GM23338 (cell line): ENCODE results near the gene MRPS6. TPM values are rescaled to one million over a fixed set of nuclear protein-coding genes. Genes with fewer than 3 reads are reported as not detected.

ENCODE experiments used
- ATAC-seq: fragments of 200-7000 bp; cut with Tn5 transposase; 3 replicates; pipeline ENCODE4 v1.9.1; 2020
- DNase-seq: peaks from one replicate; pipeline ENCODE4 v3.0.0-alpha.2; 2015; ENCODE audit warnings: low spot score
- H2AFZ ChIP-seq: fragments of 200-600 bp; sonication (generic); 2 replicates; pipeline ENCODE4 v1.8.0; 2016; ENCODE audit warnings: antibody characterized with exemption, mild to moderate bottlenecking, moderate library complexity
- H3F3A ChIP-seq: fragments of 200-600 bp; sonication (generic); replicated peaks from 2 replicates; pipeline ENCODE4 v1.8.0; 2017; ENCODE audit warnings: antibody characterized with exemption, mixed run types, low read depth
- H3K27ac ChIP-seq: fragments of 200-600 bp; sonication (generic); 2 replicates; pipeline ENCODE4 v1.6.1; 2016; ENCODE audit warnings: low read depth
- H3K27me3 ChIP-seq: fragments of 200-600 bp; sonication (generic); 2 replicates; pipeline ENCODE4 v1.8.0; 2016; ENCODE audit warnings: mild to moderate bottlenecking, mixed run types, moderate library complexity; ENCODE audit not compliant: insufficient read depth
- H3K36me3 ChIP-seq: fragments of 200-600 bp; sonication (generic); 2 replicates; pipeline ENCODE4 v1.8.0; 2016; ENCODE audit warnings: mild to moderate bottlenecking; ENCODE audit not compliant: insufficient read depth
- H3K4me1 ChIP-seq: fragments of 200-600 bp; sonication (generic); 2 replicates; pipeline ENCODE4 v1.8.0; 2016; ENCODE audit warnings: mild to moderate bottlenecking, moderate library complexity; ENCODE audit not compliant: insufficient read depth
- H3K4me2 ChIP-seq: fragments of 200-600 bp; sonication (generic); 2 replicates; pipeline ENCODE4 v1.7.1; 2017; ENCODE audit warnings: mixed run types
- H3K4me3 ChIP-seq: fragments of 200-600 bp; sonication (generic); 2 replicates; pipeline ENCODE4 v1.6.1; 2016; ENCODE audit warnings: mixed run types
- H3K79me2 ChIP-seq: fragments of 200-600 bp; sonication (generic); replicated peaks from 2 replicates; pipeline ENCODE4 v1.8.0; 2017; ENCODE audit warnings: mild to moderate bottlenecking; ENCODE audit not compliant: insufficient read depth
- H3K9me2 ChIP-seq: fragments of 200-600 bp; sonication (generic); 2 replicates; pipeline ENCODE4 v1.8.0; 2017; ENCODE audit not compliant: insufficient read depth
- H4K20me1 ChIP-seq: fragments of 200-600 bp; sonication (generic); replicated peaks from 2 replicates; pipeline ENCODE4 v1.8.0; 2017; ENCODE audit warnings: mild to moderate bottlenecking; ENCODE audit not compliant: insufficient read depth
- H3K27ac Mint-ChIP-seq: 2 replicates; pipeline ENCODE4 v1.8.0; 2020; ENCODE audit warnings: inconsistent platforms, mild to moderate bottlenecking, moderate library complexity, mixed read lengths
- H3K27me3 Mint-ChIP-seq: 3 replicates; pipeline ENCODE4 v1.8.0; 2022; ENCODE audit warnings: low read depth, mild to moderate bottlenecking, moderate library complexity, mixed read lengths, inconsistent platforms; ENCODE audit not compliant: insufficient read depth, poor library complexity
- H3K36me3 Mint-ChIP-seq: 3 replicates; pipeline ENCODE4 v1.8.0; 2021; ENCODE audit warnings: low read depth, mild to moderate bottlenecking, inconsistent platforms, moderate library complexity, mixed read lengths
- H3K4me1 Mint-ChIP-seq: 3 replicates; pipeline ENCODE4 v1.8.0; 2020; ENCODE audit warnings: mild to moderate bottlenecking, inconsistent platforms, mixed read lengths
- H3K4me3 Mint-ChIP-seq: 3 replicates; pipeline ENCODE4 v1.8.0; 2021; ENCODE audit warnings: moderate library complexity, mild to moderate bottlenecking, inconsistent platforms, mixed read lengths
- H3K9me3 Mint-ChIP-seq: 3 replicates; pipeline ENCODE4 v1.8.0; 2020; ENCODE audit warnings: moderate library complexity, mild to moderate bottlenecking, inconsistent platforms, mixed read lengths
- CREB1 ChIP-seq: fragments of 250-450 bp; sonication (Bioruptor Pico); IDR thresholded peaks from 2 replicates; pipeline ENCODE4 v1.5.0; 2020; ENCODE audit warnings: low read depth, mild to moderate bottlenecking, moderate library complexity
- EZH2 ChIP-seq: fragments of 200-600 bp; sonication (generic); IDR thresholded peaks from one replicate; pipeline ENCODE4 v1.8.0; 2017; ENCODE audit warnings: antibody characterized with exemption, mild to moderate bottlenecking, low read depth; ENCODE audit not compliant: unreplicated experiment
- EZH2phosphoT487 ChIP-seq: fragments of 200-600 bp; sonication (generic); IDR thresholded peaks from one replicate; pipeline ENCODE4 v1.8.1; 2018; ENCODE audit warnings: antibody characterized with exemption; ENCODE audit not compliant: unreplicated experiment
- JUNB ChIP-seq: IDR thresholded peaks from one replicate; pipeline ENCODE4 v1.6.1; 2016; ENCODE audit warnings: antibody characterized with exemption; ENCODE audit not compliant: unreplicated experiment
- NANOG ChIP-seq: IDR thresholded peaks from 2 replicates; pipeline ENCODE4 v1.6.1; 2016; ENCODE audit warnings: antibody characterized with exemption, borderline replicate concordance
- POLR2AphosphoS5 ChIP-seq: IDR thresholded peaks from 2 replicates; pipeline ENCODE4 v1.6.1; 2016; ENCODE audit warnings: antibody characterized with exemption, low read depth
- STAT1 ChIP-seq: IDR thresholded peaks from one replicate; pipeline ENCODE4 v1.6.1; 2016; ENCODE audit warnings: antibody characterized with exemption; ENCODE audit not compliant: unreplicated experiment
- ZNF114 ChIP-seq: fragments of 250-450 bp; sonication (Bioruptor Pico); IDR thresholded peaks from 2 replicates; pipeline ENCODE4 v1.5.0; 2020; ENCODE audit warnings: mild to moderate bottlenecking, moderate library complexity
- ZNF331 ChIP-seq: fragments of 250-450 bp; sonication (Bioruptor Pico); IDR thresholded peaks from 2 replicates; pipeline ENCODE4 v1.5.0; 2020; ENCODE audit warnings: low read depth, mild to moderate bottlenecking, moderate library complexity
- polyA plus RNA-seq: library from polyadenylated mRNA; unstranded; fragments of >200 nt; fragmentation: Nextera tagmentation; extraction: Ambion mirVana; gene quantifications from 2 replicates; pipeline ENCODE4 v1.2.1, GENCODE V29; 2016
- total RNA-seq: library from RNA; depleted of rRNA; stranded (reverse); fragments of >200 nt; shearing (Covaris generic); gene quantifications from 2 replicates; pipeline ENCODE4 v1.2.3, GENCODE V29; 2014
- TF ChIP-seq, protein P1 (sequence below): fragments of 250-450 bp; sonication (Bioruptor Pico); IDR thresholded peaks from 2 replicates; pipeline ENCODE4 v1.5.0; 2020; ENCODE audit warnings: mild to moderate bottlenecking, moderate library complexity
- TF ChIP-seq, protein P2 (sequence below): IDR thresholded peaks from one replicate; pipeline ENCODE4 v1.6.1; 2018; ENCODE audit warnings: antibody characterized with exemption; ENCODE audit not compliant: unreplicated experiment
- TF ChIP-seq, protein P3 (sequence below): IDR thresholded peaks from 2 replicates; pipeline ENCODE4 v1.6.1; 2016; ENCODE audit warnings: antibody characterized with exemption
- TF ChIP-seq, protein P4 (sequence below), 2 experiments: fragments of 200-600 bp in 1 of 2; sonication (generic) in 1 of 2; conservative IDR thresholded peaks; 2 replicates each; pipeline versions ENCODE4 v1.5.1 to v1.6.1; 2016 to 2017; ENCODE audit warnings: antibody characterized with exemption in 2 of 2, low read depth in 2 of 2, mild to moderate bottlenecking in 2 of 2, moderate library complexity in 1 of 2

Gene MRPS6
- total and polyA plus RNA-seq, 2 experiments from 2014 or later: 80.5 to 242 TPM

DNA sequence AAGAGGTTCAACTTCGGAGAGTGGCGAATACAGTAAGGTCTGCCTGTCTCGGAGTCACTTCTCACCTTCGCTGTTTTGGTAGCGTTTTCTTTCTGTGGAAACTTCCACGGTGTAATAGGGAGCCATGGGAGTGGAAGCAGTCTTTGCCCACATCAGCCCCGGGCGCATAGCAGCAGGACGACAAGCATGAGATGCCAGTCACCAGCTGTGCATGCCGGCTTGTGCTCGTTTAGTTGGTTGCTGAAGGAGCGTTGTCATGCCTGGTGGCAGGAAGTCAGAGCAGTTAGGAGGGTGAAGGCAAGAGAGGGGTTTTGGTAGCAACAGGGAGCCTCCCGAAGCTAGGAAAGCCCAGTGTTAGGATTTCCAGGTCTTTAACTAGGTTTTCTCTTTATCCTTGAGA, 58.8 kb downstream of the MRPS6 start:
- H3K4me3 Mint-ChIP-seq: no peak overlapping the region
- Histone ChIP-seq H3K9me2 (peaks cover 14% of the 10 kb centered on the region), H3K79me2 (peaks cover 91% of the 10 kb centered on the region), H3F3A (peaks cover 13% of the 10 kb centered on the region; the same call in 1 of the 2 replicates), H3K27ac (no peak overlapping the region), H3K4me2 (no peak overlapping the region), H3K36me3 (peaks cover 1% of the 10 kb centered on the region; the same call in 1 of the 2 replicates), H4K20me1 (peaks cover 3% of the 10 kb centered on the region), H3K4me1 (peaks cover 58% of the 10 kb centered on the region), H2AFZ (no peak overlapping the region), H3K4me3 (no peak overlapping the region), H3K27me3 (no peaks in the 10 kb centered on the region)
- no peak overlapping the region for H3K27ac Mint-ChIP-seq
- DNase-seq (no peak), ATAC-seq (no peak)
- H3K36me3 Mint-ChIP-seq: peaks cover 63% of the 10 kb centered on the region
- peaks cover 7% of the 10 kb centered on the region for H3K27me3 Mint-ChIP-seq
- no peak for TF ChIP-seq NANOG
- TF ChIP-seq, protein P1, sequence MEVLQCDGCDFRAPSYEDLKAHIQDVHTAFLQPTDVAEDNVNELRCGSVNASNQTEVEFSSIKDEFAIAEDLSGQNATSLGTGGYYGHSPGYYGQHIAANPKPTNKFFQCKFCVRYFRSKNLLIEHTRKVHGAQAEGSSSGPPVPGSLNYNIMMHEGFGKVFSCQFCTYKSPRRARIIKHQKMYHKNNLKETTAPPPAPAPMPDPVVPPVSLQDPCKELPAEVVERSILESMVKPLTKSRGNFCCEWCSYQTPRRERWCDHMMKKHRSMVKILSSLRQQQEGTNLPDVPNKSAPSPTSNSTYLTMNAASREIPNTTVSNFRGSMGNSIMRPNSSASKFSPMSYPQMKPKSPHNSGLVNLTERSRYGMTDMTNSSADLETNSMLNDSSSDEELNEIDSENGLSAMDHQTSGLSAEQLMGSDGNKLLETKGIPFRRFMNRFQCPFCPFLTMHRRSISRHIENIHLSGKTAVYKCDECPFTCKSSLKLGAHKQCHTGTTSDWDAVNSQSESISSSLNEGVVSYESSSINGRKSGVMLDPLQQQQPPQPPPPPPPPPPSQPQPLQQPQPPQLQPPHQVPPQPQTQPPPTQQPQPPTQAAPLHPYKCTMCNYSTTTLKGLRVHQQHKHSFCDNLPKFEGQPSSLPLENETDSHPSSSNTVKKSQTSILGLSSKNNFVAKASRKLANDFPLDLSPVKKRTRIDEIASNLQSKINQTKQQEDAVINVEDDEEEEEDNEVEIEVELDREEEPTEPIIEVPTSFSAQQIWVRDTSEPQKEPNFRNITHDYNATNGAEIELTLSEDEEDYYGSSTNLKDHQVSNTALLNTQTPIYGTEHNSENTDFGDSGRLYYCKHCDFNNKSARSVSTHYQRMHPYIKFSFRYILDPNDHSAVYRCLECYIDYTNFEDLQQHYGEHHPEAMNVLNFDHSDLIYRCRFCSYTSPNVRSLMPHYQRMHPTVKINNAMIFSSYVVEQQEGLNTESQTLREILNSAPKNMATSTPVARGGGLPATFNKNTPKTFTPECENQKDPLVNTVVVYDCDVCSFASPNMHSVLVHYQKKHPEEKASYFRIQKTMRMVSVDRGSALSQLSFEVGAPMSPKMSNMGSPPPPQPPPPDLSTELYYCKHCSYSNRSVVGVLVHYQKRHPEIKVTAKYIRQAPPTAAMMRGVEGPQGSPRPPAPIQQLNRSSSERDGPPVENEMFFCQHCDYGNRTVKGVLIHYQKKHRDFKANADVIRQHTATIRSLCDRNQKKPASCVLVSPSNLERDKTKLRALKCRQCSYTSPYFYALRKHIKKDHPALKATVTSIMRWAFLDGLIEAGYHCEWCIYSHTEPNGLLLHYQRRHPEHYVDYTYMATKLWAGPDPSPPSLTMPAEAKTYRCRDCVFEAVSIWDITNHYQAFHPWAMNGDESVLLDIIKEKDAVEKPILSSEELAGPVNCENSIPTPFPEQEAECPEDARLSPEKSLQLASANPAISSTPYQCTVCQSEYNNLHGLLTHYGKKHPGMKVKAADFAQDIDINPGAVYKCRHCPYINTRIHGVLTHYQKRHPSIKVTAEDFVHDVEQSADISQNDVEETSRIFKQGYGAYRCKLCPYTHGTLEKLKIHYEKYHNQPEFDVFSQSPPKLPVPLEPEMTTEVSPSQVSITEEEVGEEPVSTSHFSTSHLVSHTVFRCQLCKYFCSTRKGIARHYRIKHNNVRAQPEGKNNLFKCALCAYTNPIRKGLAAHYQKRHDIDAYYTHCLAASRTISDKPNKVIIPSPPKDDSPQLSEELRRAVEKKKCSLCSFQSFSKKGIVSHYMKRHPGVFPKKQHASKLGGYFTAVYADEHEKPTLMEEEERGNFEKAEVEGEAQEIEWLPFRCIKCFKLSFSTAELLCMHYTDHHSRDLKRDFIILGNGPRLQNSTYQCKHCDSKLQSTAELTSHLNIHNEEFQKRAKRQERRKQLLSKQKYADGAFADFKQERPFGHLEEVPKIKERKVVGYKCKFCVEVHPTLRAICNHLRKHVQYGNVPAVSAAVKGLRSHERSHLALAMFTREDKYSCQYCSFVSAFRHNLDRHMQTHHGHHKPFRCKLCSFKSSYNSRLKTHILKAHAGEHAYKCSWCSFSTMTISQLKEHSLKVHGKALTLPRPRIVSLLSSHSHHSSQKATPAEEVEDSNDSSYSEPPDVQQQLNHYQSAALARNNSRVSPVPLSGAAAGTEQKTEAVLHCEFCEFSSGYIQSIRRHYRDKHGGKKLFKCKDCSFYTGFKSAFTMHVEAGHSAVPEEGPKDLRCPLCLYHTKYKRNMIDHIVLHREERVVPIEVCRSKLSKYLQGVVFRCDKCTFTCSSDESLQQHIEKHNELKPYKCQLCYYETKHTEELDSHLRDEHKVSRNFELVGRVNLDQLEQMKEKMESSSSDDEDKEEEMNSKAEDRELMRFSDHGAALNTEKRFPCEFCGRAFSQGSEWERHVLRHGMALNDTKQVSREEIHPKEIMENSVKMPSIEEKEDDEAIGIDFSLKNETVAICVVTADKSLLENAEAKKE (CRISPR knock-in tag): no peak
- TF ChIP-seq, protein P2, sequence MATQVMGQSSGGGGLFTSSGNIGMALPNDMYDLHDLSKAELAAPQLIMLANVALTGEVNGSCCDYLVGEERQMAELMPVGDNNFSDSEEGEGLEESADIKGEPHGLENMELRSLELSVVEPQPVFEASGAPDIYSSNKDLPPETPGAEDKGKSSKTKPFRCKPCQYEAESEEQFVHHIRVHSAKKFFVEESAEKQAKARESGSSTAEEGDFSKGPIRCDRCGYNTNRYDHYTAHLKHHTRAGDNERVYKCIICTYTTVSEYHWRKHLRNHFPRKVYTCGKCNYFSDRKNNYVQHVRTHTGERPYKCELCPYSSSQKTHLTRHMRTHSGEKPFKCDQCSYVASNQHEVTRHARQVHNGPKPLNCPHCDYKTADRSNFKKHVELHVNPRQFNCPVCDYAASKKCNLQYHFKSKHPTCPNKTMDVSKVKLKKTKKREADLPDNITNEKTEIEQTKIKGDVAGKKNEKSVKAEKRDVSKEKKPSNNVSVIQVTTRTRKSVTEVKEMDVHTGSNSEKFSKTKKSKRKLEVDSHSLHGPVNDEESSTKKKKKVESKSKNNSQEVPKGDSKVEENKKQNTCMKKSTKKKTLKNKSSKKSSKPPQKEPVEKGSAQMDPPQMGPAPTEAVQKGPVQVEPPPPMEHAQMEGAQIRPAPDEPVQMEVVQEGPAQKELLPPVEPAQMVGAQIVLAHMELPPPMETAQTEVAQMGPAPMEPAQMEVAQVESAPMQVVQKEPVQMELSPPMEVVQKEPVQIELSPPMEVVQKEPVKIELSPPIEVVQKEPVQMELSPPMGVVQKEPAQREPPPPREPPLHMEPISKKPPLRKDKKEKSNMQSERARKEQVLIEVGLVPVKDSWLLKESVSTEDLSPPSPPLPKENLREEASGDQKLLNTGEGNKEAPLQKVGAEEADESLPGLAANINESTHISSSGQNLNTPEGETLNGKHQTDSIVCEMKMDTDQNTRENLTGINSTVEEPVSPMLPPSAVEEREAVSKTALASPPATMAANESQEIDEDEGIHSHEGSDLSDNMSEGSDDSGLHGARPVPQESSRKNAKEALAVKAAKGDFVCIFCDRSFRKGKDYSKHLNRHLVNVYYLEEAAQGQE: no peak
- TF ChIP-seq EZH2phosphoT487: no peak
- TF ChIP-seq JUNB: no peak
- no peak for TF ChIP-seq POLR2AphosphoS5
- no peak for TF ChIP-seq EZH2
- TF ChIP-seq CREB1 (CRISPR knock-in tag): no peak
- TF ChIP-seq ZNF114: no peak
- TF ChIP-seq, protein P3, sequence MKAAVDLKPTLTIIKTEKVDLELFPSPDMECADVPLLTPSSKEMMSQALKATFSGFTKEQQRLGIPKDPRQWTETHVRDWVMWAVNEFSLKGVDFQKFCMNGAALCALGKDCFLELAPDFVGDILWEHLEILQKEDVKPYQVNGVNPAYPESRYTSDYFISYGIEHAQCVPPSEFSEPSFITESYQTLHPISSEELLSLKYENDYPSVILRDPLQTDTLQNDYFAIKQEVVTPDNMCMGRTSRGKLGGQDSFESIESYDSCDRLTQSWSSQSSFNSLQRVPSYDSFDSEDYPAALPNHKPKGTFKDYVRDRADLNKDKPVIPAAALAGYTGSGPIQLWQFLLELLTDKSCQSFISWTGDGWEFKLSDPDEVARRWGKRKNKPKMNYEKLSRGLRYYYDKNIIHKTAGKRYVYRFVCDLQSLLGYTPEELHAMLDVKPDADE: no peak
- no peak for TF ChIP-seq STAT1
- TF ChIP-seq, protein P4, sequence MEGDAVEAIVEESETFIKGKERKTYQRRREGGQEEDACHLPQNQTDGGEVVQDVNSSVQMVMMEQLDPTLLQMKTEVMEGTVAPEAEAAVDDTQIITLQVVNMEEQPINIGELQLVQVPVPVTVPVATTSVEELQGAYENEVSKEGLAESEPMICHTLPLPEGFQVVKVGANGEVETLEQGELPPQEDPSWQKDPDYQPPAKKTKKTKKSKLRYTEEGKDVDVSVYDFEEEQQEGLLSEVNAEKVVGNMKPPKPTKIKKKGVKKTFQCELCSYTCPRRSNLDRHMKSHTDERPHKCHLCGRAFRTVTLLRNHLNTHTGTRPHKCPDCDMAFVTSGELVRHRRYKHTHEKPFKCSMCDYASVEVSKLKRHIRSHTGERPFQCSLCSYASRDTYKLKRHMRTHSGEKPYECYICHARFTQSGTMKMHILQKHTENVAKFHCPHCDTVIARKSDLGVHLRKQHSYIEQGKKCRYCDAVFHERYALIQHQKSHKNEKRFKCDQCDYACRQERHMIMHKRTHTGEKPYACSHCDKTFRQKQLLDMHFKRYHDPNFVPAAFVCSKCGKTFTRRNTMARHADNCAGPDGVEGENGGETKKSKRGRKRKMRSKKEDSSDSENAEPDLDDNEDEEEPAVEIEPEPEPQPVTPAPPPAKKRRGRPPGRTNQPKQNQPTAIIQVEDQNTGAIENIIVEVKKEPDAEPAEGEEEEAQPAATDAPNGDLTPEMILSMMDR (conservative IDR thresholded peaks at IDR 0.05; ENCODE audit: low read depth in 2 of 2): no peak
- TF ChIP-seq ZNF331 (CRISPR knock-in tag): no peak
- H3K9me3 Mint-ChIP-seq: no peaks in the 10 kb centered on the region
- H3K4me1 Mint-ChIP-seq: peaks cover 64% of the 10 kb centered on the region
